DOHH2 (cell line): ENCODE measurements around the gene TTBK2.

Experiments
- H3F3A ChIP-seq: fragments of 200-600 bp; sonication (generic), shearing (Covaris generic); 2 replicates; pipeline ENCODE4 v1.6.0; 2016; ENCODE audit warnings: antibody characterized with exemption, mild to moderate bottlenecking; ENCODE audit not compliant: control insufficient read depth, insufficient read depth
- H3K27ac ChIP-seq: fragments of 200-600 bp; sonication (generic); 2 replicates; pipeline ENCODE4 v1.5.1; 2014; ENCODE audit warnings: low read depth, mild to moderate bottlenecking, low read length, moderate library complexity
- H3K27me3 ChIP-seq: fragments of 200-600 bp; sonication (generic); 2 replicates; pipeline ENCODE4 v1.6.1; 2014; ENCODE audit warnings: mild to moderate bottlenecking, low read length, mixed read lengths; ENCODE audit not compliant: control insufficient read depth
- H3K36me3 ChIP-seq: fragments of 200-600 bp; sonication (generic); 2 replicates; pipeline ENCODE4 v1.6.1; 2014; ENCODE audit warnings: mild to moderate bottlenecking, low read length, moderate library complexity, mixed read lengths; ENCODE audit not compliant: control insufficient read depth
- H3K4me1 ChIP-seq: fragments of 200-600 bp; sonication (generic); 2 replicates; pipeline ENCODE4 v1.6.1; 2014; ENCODE audit warnings: mild to moderate bottlenecking, low read length, mixed read lengths; ENCODE audit not compliant: control insufficient read depth
- H3K4me2 ChIP-seq: fragments of 200-600 bp; sonication (generic); 2 replicates; pipeline ENCODE4 v1.6.0; 2014; ENCODE audit warnings: mild to moderate bottlenecking, low read length, moderate library complexity
- H3K4me3 ChIP-seq: fragments of 200-600 bp; sonication (generic); 2 replicates; pipeline ENCODE4 v1.5.1; 2014; ENCODE audit warnings: mild to moderate bottlenecking, low read length, mixed read lengths
- H3K79me2 ChIP-seq: fragments of 200-600 bp; sonication (generic); 2 replicates; pipeline ENCODE4 v1.6.1; 2014; ENCODE audit warnings: mild to moderate bottlenecking, low read length, mixed read lengths; ENCODE audit not compliant: control insufficient read depth
- H3K9me2 ChIP-seq: fragments of 200-600 bp; sonication (generic); replicated peaks from 2 replicates; pipeline ENCODE4 v1.6.1; 2014; ENCODE audit warnings: mild to moderate bottlenecking, low read length, mixed read lengths; ENCODE audit not compliant: control insufficient read depth
- H3K9me3 ChIP-seq: fragments of 200-600 bp; sonication (generic); 2 replicates; pipeline ENCODE4 v1.6.1; 2014; ENCODE audit warnings: antibody characterized with exemption, low read length, mixed read lengths; ENCODE audit not compliant: control insufficient read depth, insufficient read depth
- H4K20me1 ChIP-seq: fragments of 200-600 bp; sonication (generic); 2 replicates; pipeline ENCODE4 v1.6.0; 2014; ENCODE audit warnings: low read depth, mild to moderate bottlenecking, antibody characterized with exemption, low read length, moderate library complexity; ENCODE audit not compliant: control insufficient read depth, insufficient read depth
- CTCF ChIP-seq: fragments of 200-600 bp; sonication (generic); IDR thresholded peaks from one replicate; pipeline ENCODE4 v1.5.1; 2014; ENCODE audit warnings: antibody characterized with exemption, mild to moderate bottlenecking, low read depth, low read length; ENCODE audit not compliant: poor library complexity, severe bottlenecking
- EZH2phosphoT487 ChIP-seq: fragments of 200-600 bp; sonication (generic); IDR thresholded peaks from 2 replicates; pipeline ENCODE4 v1.6.1; 2017; ENCODE audit warnings: borderline replicate concordance, mild to moderate bottlenecking, antibody characterized with exemption, low read length, moderate library complexity, mixed read lengths

Gene TTBK2

GRCh38 chr15:42716626-42717025, 204.0 kb downstream of the TTBK2 start:
- no peaks in the 10 kb centered on the region for H3K9me2 ChIP-seq
- H3K27ac ChIP-seq, result no peak overlapping the region
- H3K4me1 ChIP-seq, result no peaks in the 10 kb centered on the region
- H3K9me3 ChIP-seq, result no peaks in the 10 kb centered on the region
- H3K27me3 ChIP-seq, result no peaks in the 10 kb centered on the region
- H3F3A ChIP-seq, result no peaks in the 10 kb centered on the region
- TF ChIP-seq CTCF (no peak), EZH2phosphoT487 (no peak)
- no peaks in the 10 kb centered on the region for H4K20me1 ChIP-seq
- no peak overlapping the region for H3K4me3 ChIP-seq
- peaks cover 6% of the 10 kb centered on the region; the same call in 1 of the 2 replicates for H3K36me3 ChIP-seq
- no peak overlapping the region for H3K4me2 ChIP-seq
- H3K79me2 ChIP-seq, result no peaks in the 10 kb centered on the region

DNA sequence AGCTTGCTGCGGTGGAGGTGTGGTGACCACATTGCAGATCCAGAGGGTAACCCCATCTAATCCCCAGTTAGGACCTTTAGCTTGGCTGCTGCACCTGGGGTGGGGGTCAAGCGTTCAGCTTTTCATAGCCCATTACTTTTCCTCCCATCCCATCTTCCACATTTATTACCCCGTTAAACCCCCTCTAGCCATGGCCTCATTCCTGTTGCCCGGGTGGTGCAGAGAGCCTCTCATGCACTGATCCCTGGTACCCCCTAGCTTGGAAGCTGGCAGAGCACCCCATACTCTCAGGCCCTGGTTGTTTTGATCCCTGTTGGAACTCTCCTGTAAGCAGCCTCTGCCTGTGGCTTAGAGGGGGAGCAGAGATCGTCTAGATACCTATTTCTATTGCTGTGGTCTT, 204.5 kb downstream of the TTBK2 start:
- Histone ChIP-seq H3K9me2 (no peaks in the 10 kb centered on the region), H3K27me3 (no peaks in the 10 kb centered on the region), H3K79me2 (no peaks in the 10 kb centered on the region), H3K36me3 (peaks cover 6% of the 10 kb centered on the region; the same call in 1 of the 2 replicates), H3K9me3 (no peaks in the 10 kb centered on the region), H4K20me1 (no peaks in the 10 kb centered on the region), H3F3A (no peaks in the 10 kb centered on the region), H3K4me2 (no peak overlapping the region), H3K4me1 (no peaks in the 10 kb centered on the region), H3K4me3 (no peak overlapping the region), H3K27ac (no peak overlapping the region)
- TF ChIP-seq CTCF (no peak), EZH2phosphoT487 (no peak)

GRCh38 chr15:42712584-42712983, 208.0 kb downstream of the TTBK2 start:
- Histone ChIP-seq H3K9me3 (no peaks in the 10 kb centered on the region), H3K4me3 (no peak overlapping the region), H3K4me2 (no peak overlapping the region), H3K27me3 (no peaks in the 10 kb centered on the region), H4K20me1 (no peaks in the 10 kb centered on the region), H3F3A (no peaks in the 10 kb centered on the region), H3K79me2 (no peaks in the 10 kb centered on the region), H3K4me1 (no peaks in the 10 kb centered on the region), H3K36me3 (no peaks in the 10 kb centered on the region), H3K27ac (no peak overlapping the region), H3K9me2 (no peaks in the 10 kb centered on the region)
- TF ChIP-seq EZH2phosphoT487, result no peak
- no peak for TF ChIP-seq CTCF

DNA sequence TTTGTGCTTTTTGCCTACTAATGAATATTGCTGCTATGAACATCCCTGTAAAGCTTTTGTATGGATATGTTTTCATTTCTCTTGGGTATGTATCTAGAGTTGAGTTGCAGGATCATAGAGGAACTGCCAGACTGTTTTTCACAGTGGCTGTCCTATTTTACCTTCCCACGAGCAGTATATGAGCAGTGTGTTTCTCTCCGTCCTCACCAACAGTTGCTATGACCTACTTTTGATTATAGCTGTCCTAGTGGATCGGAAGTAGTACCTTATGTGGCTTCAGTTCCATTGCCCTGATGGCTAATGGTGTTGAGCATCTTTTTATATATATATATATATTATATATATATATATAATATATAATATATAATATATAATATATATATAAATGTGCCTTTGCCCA, 208.8 kb downstream of the TTBK2 start:
- no peaks in the 10 kb centered on the region for H3K9me3 ChIP-seq
- TF ChIP-seq EZH2phosphoT487 (no peak), CTCF (no peak)

More for the DNA sequence above, 208.8 kb downstream of the TTBK2 start:
- Histone ChIP-seq H3K36me3 (no peaks in the 10 kb centered on the region), H3K4me1 (no peaks in the 10 kb centered on the region), H3K27ac (no peak overlapping the region), H3K79me2 (no peaks in the 10 kb centered on the region), H3K4me2 (no peak overlapping the region), H3K4me3 (no peak overlapping the region), H4K20me1 (no peaks in the 10 kb centered on the region), H3F3A (no peaks in the 10 kb centered on the region), H3K27me3 (no peaks in the 10 kb centered on the region), H3K9me2 (no peaks in the 10 kb centered on the region)
